ENCODE data around the gene LRAT. TPM values are rescaled to one million over a fixed set of nuclear protein-coding genes. Genes with fewer than 3 reads are reported as not detected.

LRAT gene
- total and polyA plus RNA-seq, 9 of the 15 experiments (the other 6 are each of a cell fraction or from before 2014, with no cell fraction given): 0.03 to 0.41 (median 0.07) TPM; not detected in 4

- TF ChIP-seq DMBX1 (CRISPR knock-in tag; IDR thresholded peaks at IDR 0.05; ENCODE audit: borderline replicate concordance) (no peak; the same call in 1 of the 2 replicates), BRCA1 (IDR thresholded peaks at IDR 0.05) (no peak), BRCA1 (CRISPR knock-in tag; IDR thresholded peaks at IDR 0.05) (no peak), KAT7 (CRISPR knock-in tag; IDR thresholded peaks at IDR 0.05; ENCODE audit: borderline replicate concordance) (no peak), ZNF384 (IDR thresholded peaks at IDR 0.05; ENCODE audit: low read depth, low read length) (no peak), OTX1 (CRISPR knock-in tag; IDR thresholded peaks at IDR 0.05) (no peak), FOSL1 (tag; conservative IDR thresholded peaks at IDR 0.05) (peak; percentile 91), ZNF76 (CRISPR knock-in tag; IDR thresholded peaks at IDR 0.05; ENCODE audit: borderline replicate concordance) (no peak), NFYB (IDR thresholded peaks at IDR 0.05; ENCODE audit: extremely low read depth, insufficient read length) (no peak), MTA3 (IDR thresholded peaks at IDR 0.05; ENCODE audit: borderline replicate concordance) (no peak), ZBTB12 (CRISPR knock-in tag; IDR thresholded peaks at IDR 0.05) (no peak), PYGO2 (tag; IDR thresholded peaks at IDR 0.05) (no peak), DPF2 (IDR thresholded peaks at IDR 0.05) (peak; percentile 41; the same call in 1 of the 2 replicates)
- TF ChIP-seq, protein P1, sequence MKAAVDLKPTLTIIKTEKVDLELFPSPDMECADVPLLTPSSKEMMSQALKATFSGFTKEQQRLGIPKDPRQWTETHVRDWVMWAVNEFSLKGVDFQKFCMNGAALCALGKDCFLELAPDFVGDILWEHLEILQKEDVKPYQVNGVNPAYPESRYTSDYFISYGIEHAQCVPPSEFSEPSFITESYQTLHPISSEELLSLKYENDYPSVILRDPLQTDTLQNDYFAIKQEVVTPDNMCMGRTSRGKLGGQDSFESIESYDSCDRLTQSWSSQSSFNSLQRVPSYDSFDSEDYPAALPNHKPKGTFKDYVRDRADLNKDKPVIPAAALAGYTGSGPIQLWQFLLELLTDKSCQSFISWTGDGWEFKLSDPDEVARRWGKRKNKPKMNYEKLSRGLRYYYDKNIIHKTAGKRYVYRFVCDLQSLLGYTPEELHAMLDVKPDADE (conservative IDR thresholded peaks at IDR 0.05; ENCODE audit: control insufficient read depth, low read depth, low read length): no peak
- TF ChIP-seq, protein P2, sequence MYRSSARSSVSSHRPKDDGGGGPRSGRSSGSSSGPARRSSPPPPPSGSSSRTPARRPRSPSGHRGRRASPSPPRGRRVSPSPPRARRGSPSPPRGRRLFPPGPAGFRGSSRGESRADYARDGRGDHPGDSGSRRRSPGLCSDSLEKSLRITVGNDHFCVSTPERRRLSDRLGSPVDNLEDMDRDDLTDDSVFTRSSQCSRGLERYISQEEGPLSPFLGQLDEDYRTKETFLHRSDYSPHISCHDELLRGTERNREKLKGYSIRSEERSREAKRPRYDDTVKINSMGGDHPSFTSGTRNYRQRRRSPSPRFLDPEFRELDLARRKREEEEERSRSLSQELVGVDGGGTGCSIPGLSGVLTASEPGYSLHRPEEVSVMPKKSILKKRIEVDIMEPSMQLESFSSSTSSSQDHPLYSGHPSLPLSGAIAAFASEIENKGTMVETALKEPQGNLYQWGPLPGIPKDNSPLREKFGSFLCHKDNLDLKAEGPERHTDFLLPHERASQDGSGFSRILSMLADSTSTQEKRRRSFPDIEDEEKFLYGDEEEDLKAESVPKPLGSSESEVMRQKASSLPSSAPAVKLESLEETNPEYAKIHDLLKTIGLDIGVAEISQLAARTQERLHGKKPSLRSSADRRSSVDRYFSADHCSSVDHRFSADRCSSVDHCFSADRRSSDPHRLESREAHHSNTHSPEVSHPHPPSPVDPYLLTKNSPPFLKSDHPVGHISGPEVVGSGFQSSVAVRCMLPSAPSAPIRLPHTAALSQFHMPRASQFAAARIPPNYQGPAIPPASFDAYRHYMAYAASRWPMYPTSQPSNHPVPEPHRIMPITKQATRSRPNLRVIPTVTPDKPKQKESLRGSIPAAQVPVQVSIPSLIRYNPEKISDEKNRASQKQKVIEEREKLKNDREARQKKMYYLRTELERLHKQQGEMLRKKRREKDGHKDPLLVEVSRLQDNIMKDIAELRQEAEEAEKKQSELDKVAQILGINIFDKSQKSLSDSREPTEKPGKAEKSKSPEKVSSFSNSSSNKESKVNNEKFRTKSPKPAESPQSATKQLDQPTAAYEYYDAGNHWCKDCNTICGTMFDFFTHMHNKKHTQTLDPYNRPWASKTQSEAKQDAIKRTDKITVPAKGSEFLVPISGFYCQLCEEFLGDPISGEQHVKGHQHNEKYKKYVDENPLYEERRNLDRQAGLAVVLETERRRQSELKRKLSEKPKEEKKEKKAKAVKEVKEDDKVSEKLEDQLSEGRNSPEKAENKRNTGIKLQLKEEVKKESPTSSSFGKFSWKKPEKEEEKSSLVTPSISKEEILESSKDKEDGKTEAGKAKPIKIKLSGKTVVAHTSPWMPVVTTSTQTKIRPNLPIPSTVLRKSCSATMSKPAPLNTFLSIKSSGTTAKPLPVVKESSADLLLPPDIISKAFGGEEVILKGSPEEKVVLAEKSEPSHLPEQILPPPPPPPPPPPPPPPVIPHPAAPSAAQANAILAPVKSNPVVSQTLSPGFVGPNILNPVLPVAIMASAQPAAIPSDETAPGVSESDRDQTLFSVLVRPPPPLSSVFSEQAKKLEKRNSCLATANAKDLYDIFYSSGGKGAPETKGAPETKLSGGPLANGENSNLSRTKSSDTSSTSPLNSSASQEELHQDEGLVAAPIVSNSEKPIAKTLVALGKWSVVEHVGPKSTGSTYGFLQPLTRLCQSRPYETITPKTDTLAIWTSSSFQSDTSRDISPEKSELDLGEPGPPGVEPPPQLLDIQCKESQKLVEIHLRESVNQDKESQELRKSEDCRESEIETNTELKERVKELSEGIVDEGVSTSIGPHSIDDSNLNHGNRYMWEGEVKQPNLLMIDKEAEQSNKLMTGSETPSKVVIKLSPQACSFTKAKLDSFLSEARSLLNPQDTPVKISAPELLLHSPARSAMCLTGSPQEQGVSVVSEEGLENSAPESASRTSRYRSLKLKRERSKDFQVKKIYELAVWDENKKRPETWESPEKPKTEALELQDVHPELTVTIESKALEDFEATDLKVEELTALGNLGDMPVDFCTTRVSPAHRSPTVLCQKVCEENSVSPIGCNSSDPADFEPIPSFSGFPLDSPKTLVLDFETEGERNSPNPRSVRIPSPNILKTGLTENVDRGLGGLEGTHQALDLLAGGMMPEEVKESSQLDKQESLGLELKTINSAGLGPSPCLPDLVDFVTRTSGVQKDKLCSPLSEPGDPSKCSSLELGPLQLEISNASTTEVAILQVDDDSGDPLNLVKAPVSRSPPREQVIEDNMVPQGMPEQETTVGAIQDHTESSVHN (IDR thresholded peaks at IDR 0.05; ENCODE audit: borderline replicate concordance in 1 of 2, low read depth in 1 of 2): no peak
- TF ChIP-seq, protein P3, sequence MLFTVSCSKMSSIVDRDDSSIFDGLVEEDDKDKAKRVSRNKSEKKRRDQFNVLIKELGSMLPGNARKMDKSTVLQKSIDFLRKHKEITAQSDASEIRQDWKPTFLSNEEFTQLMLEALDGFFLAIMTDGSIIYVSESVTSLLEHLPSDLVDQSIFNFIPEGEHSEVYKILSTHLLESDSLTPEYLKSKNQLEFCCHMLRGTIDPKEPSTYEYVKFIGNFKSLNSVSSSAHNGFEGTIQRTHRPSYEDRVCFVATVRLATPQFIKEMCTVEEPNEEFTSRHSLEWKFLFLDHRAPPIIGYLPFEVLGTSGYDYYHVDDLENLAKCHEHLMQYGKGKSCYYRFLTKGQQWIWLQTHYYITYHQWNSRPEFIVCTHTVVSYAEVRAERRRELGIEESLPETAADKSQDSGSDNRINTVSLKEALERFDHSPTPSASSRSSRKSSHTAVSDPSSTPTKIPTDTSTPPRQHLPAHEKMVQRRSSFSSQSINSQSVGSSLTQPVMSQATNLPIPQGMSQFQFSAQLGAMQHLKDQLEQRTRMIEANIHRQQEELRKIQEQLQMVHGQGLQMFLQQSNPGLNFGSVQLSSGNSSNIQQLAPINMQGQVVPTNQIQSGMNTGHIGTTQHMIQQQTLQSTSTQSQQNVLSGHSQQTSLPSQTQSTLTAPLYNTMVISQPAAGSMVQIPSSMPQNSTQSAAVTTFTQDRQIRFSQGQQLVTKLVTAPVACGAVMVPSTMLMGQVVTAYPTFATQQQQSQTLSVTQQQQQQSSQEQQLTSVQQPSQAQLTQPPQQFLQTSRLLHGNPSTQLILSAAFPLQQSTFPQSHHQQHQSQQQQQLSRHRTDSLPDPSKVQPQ (CRISPR knock-in tag; IDR thresholded peaks at IDR 0.05; ENCODE audit: borderline replicate concordance): no peak
Measured at GRCh38 chr4:154719087-154719486, 24.7 kb upstream of the LRAT start (continued).

All from K562 (cell line).